ENCODE data around the gene CACNA1I. TPM values are rescaled to one million over a fixed set of nuclear protein-coding genes. Genes with fewer than 3 reads are reported as not detected.

CACNA1I gene
- total RNA-seq, 1 donor from 2014 or later = 0.11 TPM

DNA sequence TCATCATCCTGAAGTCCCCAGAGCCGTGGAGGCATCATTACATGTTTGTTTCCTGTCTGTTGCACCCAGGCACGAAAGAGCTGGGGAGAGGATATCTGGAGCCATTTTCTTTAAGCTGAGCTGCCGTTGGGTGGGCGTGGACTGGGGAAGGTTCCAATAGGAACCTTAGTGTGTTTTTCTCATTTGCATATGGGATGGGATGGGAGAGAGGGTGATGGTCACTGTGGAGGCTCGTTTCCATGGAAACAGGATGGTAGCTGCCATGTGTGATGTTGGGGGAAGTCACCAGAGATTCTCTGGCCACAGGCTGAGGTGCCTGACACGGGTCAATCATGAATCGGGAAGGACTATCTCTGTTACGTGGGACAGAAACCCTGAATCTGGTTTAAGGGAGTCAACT, 39.7 kb downstream of the CACNA1I start:
- no peak overlapping the region for H3K4me2 ChIP-seq
- no peaks in the 10 kb centered on the region for H3F3A ChIP-seq (ENCODE audit: low read depth)
- H3K4me1 Mint-ChIP-seq = peaks cover 15% of the 10 kb centered on the region
- H3K9ac ChIP-seq = no peak overlapping the region
- H3K4me3 ChIP-seq = no peak overlapping the region
- no peak overlapping the region for H2AFZ ChIP-seq (replicated peaks)
- H3K27ac Mint-ChIP-seq = no peak overlapping the region
- H3K4me3 Mint-ChIP-seq = no peak overlapping the region
- no peak overlapping the region for H3K27ac ChIP-seq
- H3K36me3 Mint-ChIP-seq = no peaks in the 10 kb centered on the region
- H4K20me1 ChIP-seq (ENCODE audit: low read depth) = no peaks in the 10 kb centered on the region
- no peaks in the 10 kb centered on the region for H3K79me2 ChIP-seq (ENCODE audit: low read depth)
- H3K36me3 ChIP-seq = no peaks in the 10 kb centered on the region
- H3K27me3 Mint-ChIP-seq (ENCODE audit: insufficient read depth, low read depth) = peaks cover 19% of the 10 kb centered on the region
- H3K9me3 Mint-ChIP-seq = peaks cover 4% of the 10 kb centered on the region
- peaks cover 8% of the 10 kb centered on the region for H3K4me1 ChIP-seq
- H3K27me3 ChIP-seq = no peaks in the 10 kb centered on the region
- H3K9me3 ChIP-seq (ENCODE audit: low read depth) = no peaks in the 10 kb centered on the region
- DNase-seq (ENCODE audit: low spot score) = no peak
- TF ChIP-seq EZH2phosphoT487 (IDR thresholded peaks at IDR 0.05) = no peak
- TF ChIP-seq, protein P1, sequence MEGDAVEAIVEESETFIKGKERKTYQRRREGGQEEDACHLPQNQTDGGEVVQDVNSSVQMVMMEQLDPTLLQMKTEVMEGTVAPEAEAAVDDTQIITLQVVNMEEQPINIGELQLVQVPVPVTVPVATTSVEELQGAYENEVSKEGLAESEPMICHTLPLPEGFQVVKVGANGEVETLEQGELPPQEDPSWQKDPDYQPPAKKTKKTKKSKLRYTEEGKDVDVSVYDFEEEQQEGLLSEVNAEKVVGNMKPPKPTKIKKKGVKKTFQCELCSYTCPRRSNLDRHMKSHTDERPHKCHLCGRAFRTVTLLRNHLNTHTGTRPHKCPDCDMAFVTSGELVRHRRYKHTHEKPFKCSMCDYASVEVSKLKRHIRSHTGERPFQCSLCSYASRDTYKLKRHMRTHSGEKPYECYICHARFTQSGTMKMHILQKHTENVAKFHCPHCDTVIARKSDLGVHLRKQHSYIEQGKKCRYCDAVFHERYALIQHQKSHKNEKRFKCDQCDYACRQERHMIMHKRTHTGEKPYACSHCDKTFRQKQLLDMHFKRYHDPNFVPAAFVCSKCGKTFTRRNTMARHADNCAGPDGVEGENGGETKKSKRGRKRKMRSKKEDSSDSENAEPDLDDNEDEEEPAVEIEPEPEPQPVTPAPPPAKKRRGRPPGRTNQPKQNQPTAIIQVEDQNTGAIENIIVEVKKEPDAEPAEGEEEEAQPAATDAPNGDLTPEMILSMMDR (IDR thresholded peaks at IDR 0.05) = no peak
- TF ChIP-seq EZH2 (IDR thresholded peaks at IDR 0.05) = no peak

DNA sequence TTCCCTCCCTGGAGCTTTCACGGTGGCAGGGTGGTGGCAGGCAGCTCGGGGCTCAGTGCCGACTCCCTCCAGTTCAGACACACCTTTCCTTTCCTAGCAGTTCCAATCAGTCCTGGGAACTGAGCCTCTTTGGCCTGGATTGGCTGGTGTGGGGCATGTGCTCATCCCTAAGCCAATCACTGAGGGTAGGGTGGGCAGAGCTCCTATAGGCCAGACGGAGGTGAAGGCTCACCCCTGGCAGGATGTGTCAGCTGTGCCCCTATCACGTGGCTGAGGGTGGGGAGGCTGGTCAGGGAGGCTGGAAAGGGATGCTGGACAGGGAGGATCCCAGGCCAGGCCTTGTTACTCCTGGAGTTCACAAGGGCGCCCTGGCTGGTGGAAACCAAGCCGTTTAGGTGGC, 40.2 kb downstream of the CACNA1I start:
- H3K27me3 ChIP-seq = no peaks in the 10 kb centered on the region
- no peak overlapping the region for H3K4me2 ChIP-seq
- H2AFZ ChIP-seq (replicated peaks) = no peak overlapping the region
- no peak for TF ChIP-seq EZH2 (IDR thresholded peaks at IDR 0.05)
- TF ChIP-seq, protein P1 (IDR thresholded peaks at IDR 0.05) = no peak
- no peak for TF ChIP-seq EZH2phosphoT487 (IDR thresholded peaks at IDR 0.05)
- H3K27ac ChIP-seq = no peak overlapping the region
- H3K4me1 ChIP-seq = peaks cover 8% of the 10 kb centered on the region
- H3K79me2 ChIP-seq (ENCODE audit: low read depth) = no peaks in the 10 kb centered on the region
- H4K20me1 ChIP-seq (ENCODE audit: low read depth) = no peaks in the 10 kb centered on the region
- H3K4me1 Mint-ChIP-seq = peaks cover 15% of the 10 kb centered on the region
- no peaks in the 10 kb centered on the region for H3K9me3 ChIP-seq (ENCODE audit: low read depth)
- no peak overlapping the region for H3K4me3 Mint-ChIP-seq
- peaks cover 4% of the 10 kb centered on the region for H3K9me3 Mint-ChIP-seq
- no peak overlapping the region for H3K27ac Mint-ChIP-seq
- H3K36me3 ChIP-seq = no peaks in the 10 kb centered on the region
- H3K4me3 ChIP-seq = no peak overlapping the region
- no peak overlapping the region for H3K9ac ChIP-seq
- no peaks in the 10 kb centered on the region for H3F3A ChIP-seq (ENCODE audit: low read depth)
- no peak for DNase-seq (ENCODE audit: low spot score)
- no peaks in the 10 kb centered on the region for H3K36me3 Mint-ChIP-seq
- peaks cover 19% of the 10 kb centered on the region for H3K27me3 Mint-ChIP-seq (ENCODE audit: insufficient read depth, low read depth)

DNA sequence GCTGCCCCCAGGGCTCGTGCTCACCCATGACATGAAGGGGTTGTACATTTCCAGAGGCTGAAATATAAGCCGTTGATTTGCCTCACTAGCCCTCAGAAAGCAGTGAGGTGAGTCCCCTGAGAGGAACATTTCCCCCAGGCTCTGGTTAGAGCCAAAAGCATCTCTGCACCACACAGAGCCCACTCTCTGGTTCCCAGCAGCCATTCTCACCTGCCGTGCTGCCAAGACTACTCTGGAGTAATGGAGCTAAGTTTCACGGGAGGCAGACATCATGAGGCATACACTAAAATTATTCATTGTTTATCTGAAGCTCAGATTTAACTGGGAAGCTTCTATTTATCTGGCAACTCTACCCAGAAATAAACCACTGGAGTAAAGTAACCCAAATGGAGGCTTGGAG, 40.8 kb downstream of the CACNA1I start:
- Histone ChIP-seq H3K79me2 (ENCODE audit: low read depth) (no peaks in the 10 kb centered on the region), H3K9me3 (ENCODE audit: low read depth) (no peaks in the 10 kb centered on the region), H3K4me1 (peaks cover 8% of the 10 kb centered on the region)

More for the DNA sequence above, 40.8 kb downstream of the CACNA1I start:
- Mint-ChIP-seq H3K4me3 (no peak overlapping the region), H3K27ac (no peak overlapping the region), H3K4me1 (peaks cover 15% of the 10 kb centered on the region), H3K27me3 (ENCODE audit: insufficient read depth, low read depth) (peaks cover 19% of the 10 kb centered on the region), H3K36me3 (no peaks in the 10 kb centered on the region), H3K9me3 (peaks cover 4% of the 10 kb centered on the region)
- Histone ChIP-seq H4K20me1 (ENCODE audit: low read depth) (no peaks in the 10 kb centered on the region), H3F3A (ENCODE audit: low read depth) (no peaks in the 10 kb centered on the region), H3K9ac (no peak overlapping the region), H2AFZ (replicated peaks) (no peak overlapping the region), H3K4me3 (no peak overlapping the region), H3K4me2 (no peak overlapping the region), H3K36me3 (no peaks in the 10 kb centered on the region), H3K27me3 (no peaks in the 10 kb centered on the region), H3K27ac (no peak overlapping the region)
- TF ChIP-seq EZH2 (IDR thresholded peaks at IDR 0.05) (no peak), EZH2phosphoT487 (IDR thresholded peaks at IDR 0.05) (no peak)
- TF ChIP-seq, protein P1 (IDR thresholded peaks at IDR 0.05) = no peak
- DNase-seq (ENCODE audit: low spot score) = no peak
